ENCODE measurements around the gene ACACB.

GRCh38 chr12:109268896-109269295 lies 152.5 kb downstream of the ACACB start:
- TF ChIP-seq EP300 (IDR thresholded peaks at IDR 0.05) = no peak
- no peak for TF ChIP-seq CTCF (IDR thresholded peaks at IDR 0.05)
- no peak for TF ChIP-seq POLR2A (IDR thresholded peaks at IDR 0.05)

All from tibial nerve (tissue), 4 donors.